IPS-18a (cell line): ENCODE data around the gene MAP6.
A peak's percentile ranks its signal among the peaks of the same experiment; 100 is the strongest.

ENCODE experiments used
- H3K27ac ChIP-seq: one replicate; pipeline ENCODE4 v1.5.1; 2013; ENCODE audit warnings: low read length
- H3K27me3 ChIP-seq: one replicate; pipeline ENCODE4 v1.6.1; 2013; ENCODE audit warnings: mild to moderate bottlenecking, low read length; ENCODE audit not compliant: control insufficient read depth, insufficient read depth
- H3K36me3 ChIP-seq: one replicate; pipeline ENCODE4 v1.6.1; 2013; ENCODE audit warnings: low read depth, low read length; ENCODE audit not compliant: control insufficient read depth
- H3K4me1 ChIP-seq: one replicate; pipeline ENCODE4 v1.6.1; 2013; ENCODE audit warnings: low read depth, low read length; ENCODE audit not compliant: control insufficient read depth
- H3K4me3 ChIP-seq: one replicate; pipeline ENCODE4 v1.5.1; 2013; ENCODE audit warnings: low read length
- H3K9ac ChIP-seq: one replicate; pipeline ENCODE4 v1.6.1; 2013; ENCODE audit warnings: mild to moderate bottlenecking, low read length, moderate library complexity
- H3K9me3 ChIP-seq: one replicate; pipeline ENCODE4 v1.6.1; 2013; ENCODE audit warnings: low read depth, low read length; ENCODE audit not compliant: control insufficient read depth

The MAP6 gene

GRCh38 chr11:75563501-75563977, 105.3 kb downstream of the MAP6 start:
- Histone ChIP-seq H3K4me3 (peak overlapping the region; percentile 90), H3K4me1 (peaks cover 36% of the 10 kb centered on the region), H3K36me3 (peaks cover 33% of the 10 kb centered on the region), H3K27ac (peak overlapping the region; percentile 90), H3K27me3 (no peaks in the 10 kb centered on the region), H3K9me3 (no peaks in the 10 kb centered on the region), H3K9ac (peak overlapping the region; percentile 81)

GRCh38 chr11:75562836-75563484, 105.9 kb downstream of the MAP6 start:
- H3K4me1 ChIP-seq: peaks cover 41% of the 10 kb centered on the region
- peak overlapping the region; percentile 81 for H3K9ac ChIP-seq
- H3K9me3 ChIP-seq: no peaks in the 10 kb centered on the region
- peaks cover 27% of the 10 kb centered on the region for H3K36me3 ChIP-seq
- H3K27ac ChIP-seq: peak overlapping the region; percentile 96
- peak overlapping the region; percentile 90 for H3K4me3 ChIP-seq
- no peaks in the 10 kb centered on the region for H3K27me3 ChIP-seq

DNA sequence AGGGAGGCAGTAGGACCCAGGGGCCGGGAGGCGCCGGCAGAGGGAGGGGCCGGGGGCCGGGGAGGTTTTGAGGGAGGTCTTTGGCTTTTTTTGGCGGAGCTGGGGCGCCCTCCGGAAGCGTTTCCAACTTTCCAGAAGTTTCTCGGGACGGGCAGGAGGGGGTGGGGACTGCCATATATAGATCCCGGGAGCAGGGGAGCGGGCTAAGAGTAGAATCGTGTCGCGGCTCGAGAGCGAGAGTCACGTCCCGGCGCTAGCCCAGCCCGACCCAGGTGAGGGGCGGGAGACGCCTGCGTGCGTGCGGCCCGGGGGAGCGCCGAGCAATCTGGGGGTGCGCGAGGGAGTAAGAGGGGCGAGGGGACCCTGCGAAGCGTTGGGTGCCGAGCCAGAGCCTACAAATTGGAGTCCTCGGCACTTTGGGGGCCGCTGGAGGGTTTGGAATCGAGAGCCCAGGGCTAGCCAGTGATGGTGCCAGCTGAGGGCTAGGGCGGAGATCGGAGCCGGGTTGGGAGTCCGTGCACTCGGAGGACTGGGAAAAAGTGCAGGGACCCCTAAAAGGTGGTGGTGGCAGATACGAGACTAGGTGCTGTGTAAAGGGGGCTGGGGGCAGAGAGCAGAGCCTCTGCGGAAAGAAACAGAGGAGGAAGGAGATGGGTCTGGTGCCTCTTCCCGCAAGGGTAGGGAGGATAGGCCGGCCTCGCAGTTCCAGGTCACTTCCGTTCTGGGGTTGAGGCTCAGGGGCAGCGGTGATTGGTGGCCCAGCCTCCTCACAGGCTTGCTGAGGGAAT, 106.6 kb downstream of the MAP6 start, which contains the start of gene SERPINH1:
Gene SERPINH1, plus strand, starts transcription at position 206 of the 788 bp plus-strand sequence. CDS start 4,097 bp downstream, outside the sequence.
- Histone ChIP-seq H3K27me3 (no peaks in the 10 kb centered on the region), H3K9ac (peak within 1 kb of the TSS; percentile 81), H3K4me3 (peak within 1 kb of the TSS; percentile 90), H3K27ac (peak within 1 kb of the TSS; percentile 96), H3K36me3 (peaks cover 20% of the 10 kb centered on the region), H3K4me1 (peaks cover 44% of the 10 kb centered on the region), H3K9me3 (no peaks in the 10 kb centered on the region)

DNA sequence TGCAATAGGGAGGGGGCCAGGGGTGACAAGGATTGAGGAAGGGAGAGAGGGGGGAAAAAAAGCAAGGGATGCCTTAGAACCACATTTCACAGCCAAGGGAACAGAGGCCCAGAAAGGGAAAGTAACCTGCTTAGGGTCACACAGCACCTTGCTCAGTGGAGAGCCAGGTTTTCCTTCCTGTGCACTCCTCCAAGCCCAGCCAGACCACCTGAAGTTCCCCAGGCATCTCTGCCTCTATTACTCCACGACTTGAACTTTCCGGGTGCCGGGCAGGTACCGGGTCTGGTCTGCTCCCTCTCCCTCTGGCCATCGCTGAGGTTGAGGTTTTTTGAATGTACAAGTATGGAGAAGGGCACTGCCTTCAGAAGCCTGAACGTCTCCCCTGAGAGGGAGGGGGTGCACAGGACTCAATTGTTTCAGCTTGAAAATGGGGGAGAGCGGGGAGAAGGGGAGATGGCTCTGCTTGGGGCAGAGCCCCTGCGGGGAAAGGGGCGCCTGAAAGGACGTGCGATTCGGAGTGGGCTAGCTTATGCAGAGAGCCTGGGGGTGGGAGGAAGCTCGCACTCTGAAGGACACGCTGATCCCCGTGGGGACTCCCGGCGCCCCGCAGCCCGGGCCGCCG, 107.3 kb downstream of the MAP6 start:
- Histone ChIP-seq H3K36me3 (peaks cover 13% of the 10 kb centered on the region), H3K4me1 (peaks cover 44% of the 10 kb centered on the region), H3K9ac (peak overlapping the region; percentile 81), H3K4me3 (peak overlapping the region; percentile 90), H3K27ac (no peak overlapping the region), H3K27me3 (no peaks in the 10 kb centered on the region), H3K9me3 (no peaks in the 10 kb centered on the region)

GRCh38 chr11:75560644-75561043, 108.2 kb downstream of the MAP6 start:
- H3K9me3 ChIP-seq: no peaks in the 10 kb centered on the region
- peaks cover 7% of the 10 kb centered on the region for H3K36me3 ChIP-seq
- H3K27ac ChIP-seq: no peak overlapping the region
- no peak overlapping the region for H3K4me3 ChIP-seq
- no peaks in the 10 kb centered on the region for H3K27me3 ChIP-seq
- H3K9ac ChIP-seq: no peak overlapping the region
- peaks cover 41% of the 10 kb centered on the region for H3K4me1 ChIP-seq

DNA sequence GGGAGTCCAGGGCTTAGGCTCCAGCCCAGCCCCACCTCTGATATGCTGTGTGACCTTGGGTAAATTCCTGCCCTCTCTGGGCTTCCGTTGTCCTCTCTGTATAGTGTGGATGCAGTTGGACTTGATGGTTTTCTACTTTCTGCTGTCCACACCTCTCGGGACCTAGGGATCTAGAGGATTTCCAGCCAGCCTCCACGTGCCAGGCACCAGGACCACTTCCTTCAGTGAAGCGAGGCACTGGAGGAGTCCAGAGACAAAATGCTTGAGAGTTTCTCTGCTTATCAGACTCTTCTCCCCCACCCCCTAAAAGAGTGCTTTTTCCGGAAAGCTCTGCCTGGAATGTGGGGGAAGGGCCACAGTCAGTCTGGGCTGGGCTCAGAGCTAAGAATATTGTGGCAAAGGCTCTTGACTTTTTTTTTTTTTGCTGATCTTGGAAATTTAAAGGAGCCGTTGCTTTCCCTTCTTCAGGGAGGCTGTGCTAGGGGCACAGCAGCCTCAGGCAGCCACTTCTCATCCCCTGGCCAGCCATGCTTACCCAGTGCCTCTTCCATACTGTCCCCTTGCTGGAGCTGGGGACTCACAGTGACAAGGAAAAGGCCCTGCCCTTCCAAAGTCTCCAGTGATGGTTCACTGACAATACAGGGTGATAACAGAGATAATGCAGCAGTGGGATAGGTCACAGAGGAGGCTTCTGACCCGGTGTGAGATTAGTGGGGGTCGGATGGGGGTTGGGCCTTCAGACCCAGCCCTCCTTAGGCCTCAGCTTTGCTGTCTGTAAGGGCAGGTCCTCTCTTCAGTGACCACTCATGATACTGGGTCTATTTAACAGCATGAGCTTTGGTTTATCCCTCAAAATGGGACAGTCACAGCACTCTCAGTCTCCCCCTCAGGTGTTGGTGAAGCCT, 109.6 kb downstream of the MAP6 start:
- Histone ChIP-seq H3K4me3 (no peak overlapping the region), H3K4me1 (peaks cover 29% of the 10 kb centered on the region), H3K9me3 (no peaks in the 10 kb centered on the region), H3K36me3 (no peaks in the 10 kb centered on the region), H3K27ac (no peak overlapping the region), H3K9ac (no peak overlapping the region), H3K27me3 (no peaks in the 10 kb centered on the region)

DNA sequence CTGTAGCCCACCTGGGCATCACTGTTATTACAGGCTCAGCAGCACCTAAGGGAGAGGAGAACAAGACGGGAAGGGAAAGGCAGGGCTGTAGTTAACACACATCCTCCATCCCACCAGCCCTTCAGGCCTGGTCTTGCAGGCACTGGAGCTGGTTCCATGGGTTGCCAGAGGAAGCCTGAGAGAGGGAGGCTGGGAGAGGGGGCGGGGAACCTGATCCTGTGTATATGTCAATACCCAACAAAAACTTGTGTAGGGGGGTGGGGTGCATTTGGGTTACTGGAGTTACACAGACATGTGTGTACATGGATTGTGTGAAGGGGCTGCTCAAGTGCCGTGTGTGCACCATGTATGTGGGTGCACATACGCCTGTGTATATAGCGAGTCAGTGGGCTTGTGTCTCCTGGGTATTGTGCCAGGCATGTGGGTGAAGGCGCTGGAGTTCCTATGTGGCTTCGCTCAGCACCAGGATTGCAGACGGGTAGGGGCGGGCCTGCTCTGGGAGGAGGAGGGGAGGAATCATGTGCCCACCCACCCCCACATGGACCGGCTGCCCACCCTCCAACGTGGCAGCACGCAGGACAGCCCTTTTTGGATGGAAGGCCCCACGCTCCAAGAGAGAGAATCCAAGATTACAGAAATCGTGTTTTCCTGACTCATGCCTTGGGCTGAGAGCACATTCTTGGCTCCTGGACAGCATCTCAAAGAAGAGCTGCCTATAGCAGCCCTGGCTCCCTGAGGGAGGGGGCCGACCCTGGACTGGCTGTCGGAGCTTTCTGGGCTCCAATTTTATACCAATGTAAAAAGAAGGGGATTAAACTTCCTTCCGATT, 111.0 kb downstream of the MAP6 start:
- Histone ChIP-seq H3K27ac (no peak overlapping the region), H3K27me3 (no peaks in the 10 kb centered on the region), H3K4me3 (no peak overlapping the region), H3K9ac (no peak overlapping the region), H3K36me3 (no peaks in the 10 kb centered on the region), H3K4me1 (peaks cover 25% of the 10 kb centered on the region), H3K9me3 (no peaks in the 10 kb centered on the region)

GRCh38 chr11:75556275-75556674, 112.6 kb downstream of the MAP6 start:
- Histone ChIP-seq H3K27ac (no peak overlapping the region), H3K36me3 (no peaks in the 10 kb centered on the region), H3K4me1 (peaks cover 25% of the 10 kb centered on the region), H3K27me3 (no peaks in the 10 kb centered on the region), H3K9me3 (no peaks in the 10 kb centered on the region), H3K4me3 (no peak overlapping the region), H3K9ac (no peak overlapping the region)

DNA sequence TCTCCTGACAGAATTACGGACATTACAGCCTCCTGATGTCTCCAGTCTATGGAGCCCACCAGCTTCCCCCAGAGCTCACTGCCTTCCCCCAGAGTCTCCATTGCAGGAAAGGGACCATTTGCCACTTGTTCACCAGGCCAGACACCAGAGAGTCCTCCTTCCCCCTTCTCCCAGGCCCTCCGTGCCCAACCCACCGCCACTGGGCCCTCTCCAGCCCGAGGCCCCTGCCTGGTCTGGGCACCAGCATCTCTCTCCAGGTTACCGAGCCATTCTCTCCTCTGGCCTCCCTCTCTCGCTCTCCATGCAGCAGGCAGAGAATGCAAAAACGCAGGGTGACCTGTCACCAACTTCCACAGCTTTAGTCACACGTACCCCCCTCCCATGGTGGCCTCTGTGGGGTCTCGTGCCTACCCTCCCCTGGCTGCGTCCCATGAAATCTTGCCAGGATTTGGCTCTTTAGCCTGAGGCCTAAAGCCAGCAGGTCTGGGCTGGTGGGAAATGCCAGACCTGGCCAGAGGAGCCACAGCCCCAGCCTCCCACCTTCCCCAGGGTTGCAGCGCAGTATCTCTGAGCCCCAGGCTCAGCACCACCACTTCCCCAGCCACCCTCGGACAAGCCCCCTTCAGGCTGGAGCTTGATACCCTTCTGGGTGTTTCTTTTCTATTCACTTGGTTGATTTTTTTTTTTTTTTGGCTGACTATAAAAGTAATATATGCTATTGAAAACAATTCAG, 113.6 kb downstream of the MAP6 start:
- Histone ChIP-seq H3K4me3 (no peak overlapping the region), H3K36me3 (no peaks in the 10 kb centered on the region), H3K9ac (no peak overlapping the region), H3K9me3 (no peaks in the 10 kb centered on the region), H3K4me1 (peaks cover 25% of the 10 kb centered on the region), H3K27ac (peak overlapping the region; percentile 60), H3K27me3 (no peaks in the 10 kb centered on the region)
